IPS-NIHi7 (cell line): ENCODE measurements around the gene CDH26.

ENCODE experiments used
- DNase-seq: peaks from one replicate; pipeline ENCODE4 v3.0.0; 2012; ENCODE audit warnings: mixed read lengths; ENCODE audit errors: extremely low spot score

CDH26 gene

GRCh38 chr20:60043435-60043834 is 85.2 kb downstream of the CDH26 start:
- no peak for DNase-seq

DNA sequence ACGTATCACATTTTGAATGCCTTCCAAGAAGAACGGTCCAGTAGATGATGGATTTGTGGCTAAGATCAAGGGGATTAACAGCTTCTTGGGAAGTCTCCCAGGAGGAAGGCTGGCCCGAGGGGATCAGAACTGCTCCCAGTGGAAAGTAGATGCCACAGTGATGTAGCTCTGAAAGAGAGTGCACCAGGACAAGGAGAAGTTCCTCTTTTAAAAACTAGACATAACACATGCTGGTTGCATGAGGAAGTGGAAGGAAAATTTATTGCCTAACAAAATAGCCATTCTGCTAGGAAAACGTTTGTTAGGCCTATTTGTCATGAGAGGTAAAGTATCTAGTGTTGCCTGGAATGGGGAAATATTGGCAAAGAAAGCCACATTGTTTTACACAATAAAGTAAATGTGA is 87.8 kb downstream of the CDH26 start:
- no peak for DNase-seq

DNA sequence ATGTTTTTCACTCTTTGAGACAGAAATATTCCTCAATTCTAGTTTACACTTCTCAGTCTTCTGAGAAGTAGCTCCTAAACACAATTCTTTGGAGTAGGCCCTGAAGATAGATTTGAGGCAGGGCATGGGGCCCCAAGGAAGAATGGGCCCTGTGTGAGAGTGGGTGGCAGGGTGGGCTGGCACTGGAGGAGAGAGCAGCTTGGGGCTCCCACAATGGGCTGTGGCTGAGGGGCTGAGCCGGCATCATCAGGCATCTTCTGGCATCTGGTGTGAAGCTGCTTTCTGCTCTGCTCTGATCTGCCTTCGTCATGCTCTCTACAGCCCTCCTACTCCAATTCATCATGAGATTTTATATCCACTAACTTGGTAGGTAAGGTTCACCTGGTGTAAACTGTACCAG is 88.2 kb downstream of the CDH26 start:
- DNase-seq = no peak

GRCh38 chr20:60046860-60047259 is 88.6 kb downstream of the CDH26 start:
- DNase-seq = no peak

DNA sequence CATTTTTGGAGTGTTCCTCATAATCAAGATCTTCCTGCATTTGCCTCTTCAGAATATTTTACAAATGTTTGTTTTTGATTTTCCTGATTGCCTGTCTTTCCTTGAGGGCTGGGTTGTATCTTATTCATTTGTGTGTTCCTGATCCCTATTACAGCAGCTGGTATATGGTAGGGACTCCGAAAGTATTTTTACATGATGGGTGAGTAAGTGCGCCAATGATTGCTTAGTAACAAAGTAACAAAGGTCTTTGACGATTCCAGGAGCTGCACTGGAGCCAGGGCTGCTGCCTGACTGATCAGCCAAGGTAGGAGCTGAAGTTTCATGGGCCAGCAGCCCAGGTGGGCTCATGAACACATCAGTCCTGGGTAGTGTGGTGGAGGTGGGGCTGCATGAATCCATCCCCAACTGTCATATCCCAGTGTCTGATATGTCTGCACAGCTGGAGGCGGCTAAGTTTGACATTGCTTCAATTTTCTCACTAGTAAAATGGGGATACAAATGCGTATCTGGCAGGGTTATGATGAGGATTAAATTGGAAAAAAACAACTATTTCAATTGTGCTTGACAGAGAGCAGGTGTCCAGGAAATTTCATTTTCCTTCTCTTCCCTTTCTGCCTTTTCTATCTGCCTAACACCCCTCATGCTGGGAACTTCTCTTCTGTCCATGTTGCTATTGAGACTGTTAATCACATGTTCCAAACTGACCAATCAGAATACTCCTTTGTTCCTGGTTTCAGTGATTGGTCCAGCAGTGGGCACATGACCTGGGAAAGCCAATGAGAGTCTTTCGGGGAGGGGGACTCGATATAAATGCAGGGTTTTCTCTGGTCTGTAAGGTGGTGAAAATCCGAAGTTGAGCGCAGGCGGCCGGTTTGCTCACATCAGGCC is 90.7 kb downstream of the CDH26 start:
- no peak for DNase-seq

DNA sequence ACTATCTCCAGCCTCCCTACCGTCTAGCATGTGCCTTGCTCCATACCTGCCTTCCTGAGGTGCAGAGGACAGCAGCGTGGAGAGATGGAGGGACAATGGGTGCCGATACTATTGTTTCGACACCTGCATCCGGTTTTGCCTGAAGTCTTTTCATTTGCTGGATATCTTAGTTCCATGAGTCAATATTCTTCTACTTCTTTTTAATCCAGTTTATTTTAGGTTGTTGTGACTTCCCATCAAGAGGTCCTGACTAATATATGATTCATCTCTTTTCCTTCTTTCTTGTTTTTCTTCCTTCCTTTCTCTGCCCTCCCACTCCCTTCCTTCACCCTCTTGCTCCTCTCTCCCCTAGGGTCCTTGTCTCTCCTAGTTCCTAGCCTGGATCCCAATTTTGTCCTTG is 91.4 kb downstream of the CDH26 start:
- no peak for DNase-seq

GRCh38 chr20:60050193-60050947 is 92.1 kb downstream of the CDH26 start:
- peak; percentile 82 for DNase-seq

DNA sequence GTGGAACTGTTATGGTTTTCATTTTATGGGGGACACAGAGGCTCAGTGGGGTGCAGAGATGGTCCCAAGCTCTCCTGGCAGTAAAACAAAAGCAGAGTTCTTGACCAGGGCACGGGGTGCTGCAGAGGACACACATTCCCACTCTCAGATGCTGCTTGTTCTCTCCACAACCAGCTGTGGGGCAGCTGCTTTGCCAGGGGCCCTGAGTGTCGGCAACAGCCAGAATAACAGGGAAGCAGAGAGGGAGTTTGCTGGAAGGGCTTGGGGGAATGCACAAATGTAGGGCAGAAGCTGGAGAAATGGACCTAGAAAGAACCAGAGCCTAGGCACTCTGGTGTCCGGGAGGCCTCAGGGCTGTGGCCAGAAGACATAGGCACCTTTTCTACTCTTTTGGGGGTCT is 93.7 kb downstream of the CDH26 start:
- DNase-seq = no peak

DNA sequence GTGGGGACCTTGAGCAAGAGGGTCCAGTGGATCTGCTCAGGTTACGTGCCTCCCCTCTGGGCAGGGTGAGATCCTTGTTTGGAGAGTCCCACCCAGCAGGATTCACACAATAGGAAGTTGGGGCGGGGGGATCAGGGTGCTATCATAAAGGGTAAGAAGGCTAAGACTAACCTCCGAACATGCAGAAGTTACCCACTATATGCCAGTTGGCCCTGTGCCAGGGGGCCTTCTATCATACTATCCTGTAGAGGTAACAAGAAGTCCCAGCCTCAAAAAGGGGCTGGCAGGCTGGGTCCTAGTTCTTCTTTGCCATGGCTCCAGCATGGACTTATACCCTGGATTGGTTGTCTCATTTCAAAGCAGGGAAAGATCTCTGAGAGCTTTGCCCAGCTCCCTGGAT is 94.1 kb downstream of the CDH26 start:
- no peak for DNase-seq

- DNase-seq = no peak
Observed at GRCh38 chr20:60053125-60053817, 95.0 kb downstream of the CDH26 start.

GRCh38 chr20:60053818-60054190 is 95.6 kb downstream of the CDH26 start:
- no peak for DNase-seq

- DNase-seq = no peak
Observed at GRCh38 chr20:60054716-60055634, 96.8 kb downstream of the CDH26 start.

GRCh38 chr20:60055740-60056139 is 97.5 kb downstream of the CDH26 start:
- no peak for DNase-seq

DNA sequence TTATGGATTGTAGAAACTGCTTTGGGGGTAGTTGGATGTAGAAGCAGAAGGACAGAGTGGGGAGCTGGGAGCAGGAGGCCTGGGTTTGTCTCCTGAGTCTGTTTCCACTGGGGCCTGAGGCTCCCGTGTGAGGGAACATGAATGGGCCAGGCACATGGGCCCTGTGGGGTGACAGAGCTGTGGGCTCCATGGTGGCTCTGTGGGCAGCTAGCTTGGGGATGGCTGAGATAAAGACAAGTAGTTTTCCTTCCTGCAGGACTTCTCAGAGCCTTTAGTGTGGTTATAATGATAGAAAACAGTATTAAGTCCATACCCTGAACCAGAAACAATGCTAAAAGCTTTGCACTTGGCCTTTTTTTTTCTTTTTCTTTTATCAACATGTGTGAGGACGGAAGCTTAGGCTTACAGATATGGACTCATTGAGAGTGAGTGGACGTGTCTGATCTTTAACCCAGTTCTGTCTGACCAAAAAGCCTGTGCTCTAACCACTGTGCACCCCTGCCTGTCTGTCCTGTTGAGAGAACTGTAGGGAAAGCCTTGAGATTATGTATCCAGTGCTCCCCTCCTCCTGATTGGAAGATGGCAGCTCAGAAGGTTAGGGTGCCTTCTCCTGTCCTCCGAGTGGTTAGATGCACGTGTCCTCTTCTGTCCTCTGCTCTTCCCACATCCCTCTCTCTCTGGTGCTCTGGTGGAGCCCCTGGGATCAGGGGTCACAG is 98.3 kb downstream of the CDH26 start:
- no peak for DNase-seq

- peak; percentile 78 for DNase-seq
Observed at GRCh38 chr20:60057123-60057865, 99.1 kb downstream of the CDH26 start.

GRCh38 chr20:60057866-60058807 is 99.9 kb downstream of the CDH26 start:
- DNase-seq = peak; percentile 53

DNA sequence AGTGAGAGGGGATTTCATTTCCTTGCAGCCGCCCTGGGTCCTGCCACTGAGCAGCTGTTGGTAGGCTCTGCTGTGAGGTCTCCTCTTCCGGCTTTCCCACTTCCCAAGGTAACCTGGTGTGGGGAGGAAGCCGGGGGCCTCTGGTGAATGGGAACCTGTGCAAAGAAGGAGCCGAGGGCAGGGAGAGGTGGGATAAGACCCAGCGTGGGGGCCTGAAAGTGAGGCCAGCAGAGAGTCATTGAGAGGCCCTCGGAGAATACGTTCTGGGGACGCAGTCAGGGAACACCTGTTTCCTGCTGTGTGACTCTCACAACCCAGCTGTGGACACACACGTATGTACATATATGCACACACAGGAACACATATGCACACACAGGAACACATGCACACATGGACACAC is 100.7 kb downstream of the CDH26 start:
- no peak for DNase-seq

GRCh38 chr20:60060006-60060557 is 101.9 kb downstream of the CDH26 start:
- DNase-seq = no peak

DNA sequence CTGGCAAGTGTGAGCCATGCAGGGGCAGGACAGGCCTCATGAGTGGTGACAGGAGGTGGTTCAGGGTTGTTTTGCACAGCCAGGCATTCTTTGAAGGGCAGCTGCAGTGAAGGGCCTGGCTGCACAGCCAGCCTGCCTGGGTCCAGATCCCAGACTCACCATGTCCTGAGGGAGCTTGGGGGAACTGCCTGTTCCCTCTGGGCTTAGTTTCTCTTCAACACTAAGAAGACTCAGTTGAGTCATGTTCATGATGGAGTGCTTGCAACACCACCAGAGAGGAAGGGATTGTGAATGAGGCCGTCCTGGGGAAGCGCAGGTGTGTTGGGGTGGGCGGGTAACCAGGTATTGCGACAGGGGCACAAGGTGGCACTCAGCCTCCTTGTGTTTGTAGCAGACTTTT is 102.4 kb downstream of the CDH26 start:
- no peak for DNase-seq
